ENCODE data around the gene ANK2. TPM values are rescaled to one million over a fixed set of nuclear protein-coding genes. Genes with fewer than 3 reads are reported as not detected.

ANK2 gene
- total RNA-seq, 1 donor, result under 0.01 TPM

DNA sequence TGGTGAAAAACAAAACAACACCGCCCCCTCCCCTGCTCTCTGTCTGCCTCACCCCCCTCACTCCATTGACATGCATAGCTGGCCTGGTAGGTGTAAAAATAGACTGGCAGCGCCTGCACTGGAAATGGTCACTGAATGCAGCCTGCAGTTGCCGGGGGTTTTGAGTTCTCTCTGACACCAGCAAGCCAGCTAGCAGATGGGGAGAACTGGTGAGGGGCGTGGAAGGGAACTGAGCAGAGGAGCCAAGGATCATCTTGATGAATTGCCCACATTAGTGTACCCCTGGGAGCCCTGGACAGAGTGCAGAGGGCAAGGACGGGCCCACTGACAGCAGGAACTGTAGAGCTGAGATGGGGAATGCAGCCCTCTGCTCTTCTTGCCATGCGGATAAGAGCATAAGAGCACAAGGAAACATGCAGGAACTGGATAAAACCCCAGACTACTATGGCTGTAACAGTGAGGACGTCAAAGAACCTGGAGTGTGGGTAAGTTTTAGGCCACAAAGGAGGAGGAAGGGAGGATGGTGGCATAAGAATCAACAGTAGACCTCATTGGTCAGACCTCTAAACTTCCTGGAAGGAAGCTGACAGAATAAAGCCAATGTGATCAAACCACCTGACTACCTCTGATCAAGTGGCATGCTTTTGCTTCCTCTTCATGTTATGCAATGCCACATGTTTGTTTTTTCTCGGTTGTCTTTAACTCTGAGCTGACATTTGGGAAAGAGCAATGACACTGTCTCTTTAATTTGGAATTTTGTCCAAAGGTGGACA lies 96.3 kb downstream of the ANK2 start:
- DNase-seq (ENCODE audit: low read depth in 2 of 3, low spot score in 2 of 3), result no peak

GRCh38 chr4:113146876-113147358 lies 97.5 kb downstream of the ANK2 start:
- DNase-seq (ENCODE audit: low read depth in 2 of 3, low spot score in 2 of 3), result peak in 1 of 3 donors; percentile 8

GRCh38 chr4:113147498-113148111 lies 98.2 kb downstream of the ANK2 start:
- no peak for DNase-seq (ENCODE audit: low read depth in 2 of 3, low spot score in 2 of 3)

DNA sequence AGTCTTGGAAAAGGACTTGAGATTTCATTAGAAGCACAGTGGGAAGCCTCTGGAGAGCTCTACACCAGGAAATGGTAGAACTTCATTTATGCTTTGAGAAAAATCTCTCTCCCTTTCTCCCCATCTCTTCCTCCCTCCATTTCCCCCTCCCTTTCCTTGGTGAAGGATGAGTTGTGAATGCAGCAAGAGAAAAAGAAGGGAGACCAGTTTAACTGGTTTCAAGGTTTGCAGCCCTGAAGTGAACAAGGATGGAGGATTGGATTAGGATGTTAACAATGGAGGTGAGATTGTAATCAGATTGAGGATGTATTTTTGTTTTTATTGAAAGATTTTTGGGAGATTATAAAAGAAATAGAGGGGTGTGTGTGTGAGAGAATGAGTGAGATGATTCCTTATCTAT lies 99.5 kb downstream of the ANK2 start:
- no peak for DNase-seq (ENCODE audit: low read depth in 2 of 3, low spot score in 2 of 3)

- DNase-seq (ENCODE audit: low read depth in 2 of 3, low spot score in 2 of 3), result no peak
These were observed 104.2 kb downstream of the ANK2 start for GRCh38 chr4:113153529-113154101.

- DNase-seq (ENCODE audit: low read depth in 2 of 3, low spot score in 2 of 3), result no peak
These were observed 104.8 kb downstream of the ANK2 start for GRCh38 chr4:113154281-113154680.

DNA sequence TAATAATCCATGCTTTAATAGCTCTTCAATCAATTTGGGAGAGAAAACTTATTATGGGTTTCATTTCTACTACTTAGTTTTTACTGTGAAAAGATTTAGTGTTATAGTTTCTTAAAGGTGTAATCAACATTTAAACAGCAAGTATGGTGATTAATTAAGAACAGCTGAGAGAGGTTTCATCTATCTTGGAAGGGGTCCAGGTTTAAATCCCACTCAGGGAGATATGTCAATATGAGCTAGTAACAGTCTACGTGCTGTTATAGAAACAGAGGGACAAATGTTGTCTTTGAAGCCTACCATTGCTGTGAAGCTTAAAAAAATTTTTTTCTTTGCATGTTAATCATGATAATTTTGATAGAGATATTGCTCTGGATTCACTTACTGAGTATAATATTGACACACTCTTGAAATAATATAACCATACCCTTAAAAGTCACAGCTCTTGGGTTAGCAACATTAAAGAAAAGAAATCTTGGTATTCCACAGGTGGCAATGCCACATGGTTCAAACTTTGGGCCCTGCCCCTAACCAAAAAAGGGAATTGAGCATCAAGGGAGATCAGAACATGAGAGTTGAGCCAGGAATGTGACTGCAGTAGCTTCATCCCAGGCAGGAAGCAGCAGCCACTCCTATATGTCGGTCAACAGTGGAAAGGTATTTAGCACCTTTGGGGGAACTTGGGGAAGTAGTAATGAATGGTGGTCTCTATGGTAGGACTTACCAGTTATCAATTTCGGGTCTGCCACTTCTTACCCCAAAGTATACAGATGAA lies 107.8 kb downstream of the ANK2 start:
- no peak for DNase-seq (ENCODE audit: low read depth in 2 of 3, low spot score in 2 of 3)

GRCh38 chr4:113159942-113160545 lies 110.6 kb downstream of the ANK2 start:
- no peak for DNase-seq (ENCODE audit: low read depth in 2 of 3, low spot score in 2 of 3)

- DNase-seq (ENCODE audit: low read depth in 2 of 3, low spot score in 2 of 3), result no peak
These were observed 111.1 kb downstream of the ANK2 start for GRCh38 chr4:113160548-113160947.

- DNase-seq (ENCODE audit: low read depth in 2 of 3, low spot score in 2 of 3), result no peak
These were observed 112.6 kb downstream of the ANK2 start for GRCh38 chr4:113162089-113162488.

DNA sequence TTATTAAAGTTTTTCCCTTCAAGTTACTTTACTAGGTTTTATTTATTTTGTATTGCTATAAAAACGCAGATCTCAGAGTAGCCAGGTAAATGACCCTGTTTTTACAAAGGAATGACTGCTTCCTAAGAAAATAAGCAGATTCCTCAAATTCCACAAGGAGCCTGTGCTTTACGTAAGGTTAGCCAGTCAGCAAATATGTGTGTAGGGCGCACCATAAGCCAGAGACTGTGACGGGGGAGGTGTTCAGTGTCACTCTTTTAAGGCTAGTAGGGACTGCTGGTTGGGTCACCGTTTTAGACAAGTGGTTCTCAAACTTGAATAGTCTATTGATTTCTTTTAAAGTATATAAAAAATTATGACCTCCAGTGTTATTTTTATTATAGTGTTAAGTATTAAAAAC lies 119.9 kb downstream of the ANK2 start:
- no peak for DNase-seq (ENCODE audit: low read depth in 2 of 3, low spot score in 2 of 3)

- no peak for DNase-seq (ENCODE audit: low read depth in 2 of 3, low spot score in 2 of 3)
These were observed 120.8 kb downstream of the ANK2 start for GRCh38 chr4:113170115-113170804.

DNA sequence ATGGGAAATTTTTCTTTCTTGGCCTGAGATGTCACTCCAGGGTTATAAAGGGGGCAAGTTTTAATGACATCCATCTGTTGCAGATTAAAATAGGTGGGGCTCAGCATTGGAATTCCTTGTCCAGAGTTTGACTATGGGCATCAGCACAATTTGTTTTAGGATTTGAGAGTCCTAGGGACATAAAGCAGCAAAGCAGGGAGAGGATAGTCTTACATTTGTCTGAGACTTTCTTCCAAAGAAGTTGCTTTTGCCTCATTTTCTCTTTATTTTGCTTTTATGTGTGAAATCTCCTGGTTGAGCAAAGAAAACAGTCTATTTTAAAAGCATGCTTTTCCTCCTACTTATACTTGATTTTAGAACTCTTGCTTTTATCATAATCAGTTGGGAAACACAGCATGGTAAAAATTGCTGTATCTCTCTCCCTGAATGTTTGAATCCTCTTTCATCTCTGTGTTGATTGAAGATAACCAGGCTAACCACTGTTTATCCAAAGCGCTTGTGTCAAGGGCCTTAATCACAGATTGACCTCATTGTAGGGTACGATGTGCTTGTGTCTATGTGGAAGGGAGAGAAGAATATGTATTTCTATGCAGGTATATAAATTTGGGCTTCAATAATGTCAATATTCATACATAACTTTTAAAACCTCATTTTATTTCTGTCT lies 121.5 kb downstream of the ANK2 start:
- no peak for DNase-seq (ENCODE audit: low read depth in 2 of 3, low spot score in 2 of 3)

- no peak for DNase-seq (ENCODE audit: low read depth in 2 of 3, low spot score in 2 of 3)
These were observed 123.8 kb downstream of the ANK2 start for GRCh38 chr4:113173126-113173792.

DNA sequence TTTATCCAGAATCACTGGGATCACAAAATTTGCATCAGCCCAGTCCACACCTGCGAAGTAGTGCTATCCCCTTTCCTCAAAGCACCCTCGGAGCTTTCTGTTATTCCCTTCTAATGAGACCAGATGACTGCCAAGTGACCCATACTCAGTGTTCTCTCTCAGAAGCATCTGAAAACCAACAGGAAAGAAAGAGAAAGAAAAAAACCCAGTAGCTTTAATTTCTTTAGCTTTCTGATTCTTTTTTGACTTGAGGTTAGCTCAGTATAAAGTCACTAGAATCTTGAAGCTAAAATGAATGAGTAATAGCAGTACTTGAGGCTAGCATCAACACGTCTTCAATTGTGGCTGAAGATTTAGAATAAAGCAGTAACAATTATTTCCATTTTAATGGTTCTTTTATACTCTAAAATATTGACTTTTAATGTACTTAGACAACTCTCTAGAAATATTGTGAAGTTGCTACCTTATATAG lies 124.4 kb downstream of the ANK2 start:
- no peak for DNase-seq (ENCODE audit: low read depth in 2 of 3, low spot score in 2 of 3)

DNA sequence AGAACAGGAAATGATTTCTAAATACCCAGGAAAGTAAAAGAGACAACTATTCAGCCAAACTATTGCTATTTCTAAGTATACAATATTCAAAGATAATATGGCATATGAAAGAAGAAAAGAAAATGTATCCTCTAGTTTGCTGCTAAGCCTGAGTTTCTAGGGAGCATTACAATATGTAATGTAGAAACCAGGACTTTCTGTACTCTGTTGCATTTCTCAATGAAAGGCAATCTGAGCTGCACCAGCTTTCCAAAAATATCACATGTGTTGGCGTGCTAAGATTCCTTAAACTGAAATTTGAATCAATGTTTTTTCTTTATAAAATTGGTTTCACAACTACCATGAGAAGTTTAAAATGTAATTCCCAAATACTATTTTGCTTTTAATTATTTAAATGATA lies 129.6 kb downstream of the ANK2 start:
- no peak for DNase-seq (ENCODE audit: low read depth in 2 of 3, low spot score in 2 of 3)

- no peak for DNase-seq (ENCODE audit: low read depth in 2 of 3, low spot score in 2 of 3)
These were observed 130.5 kb downstream of the ANK2 start for GRCh38 chr4:113179996-113180395.

- DNase-seq (ENCODE audit: low read depth in 2 of 3, low spot score in 2 of 3), result no peak
These were observed 132.0 kb downstream of the ANK2 start for GRCh38 chr4:113181289-113182007.
